GM19099 (cell line): ENCODE data around the gene FNBP1L.

Experiments used
- POLR2A ChIP-seq: IDR thresholded peaks from 3 replicates; pipeline ENCODE4 v1.6.1; 2011; ENCODE audit warnings: low read depth; ENCODE audit not compliant: insufficient read length; ENCODE audit errors: extremely low read depth

The FNBP1L gene

GRCh38 chr1:93571623-93572310, 123.8 kb downstream of the FNBP1L start:
- TF ChIP-seq POLR2A, result no peak

- TF ChIP-seq POLR2A, result no peak
Observed at GRCh38 chr1:93573940-93574469, 126.1 kb downstream of the FNBP1L start.

- TF ChIP-seq POLR2A, result no peak
Observed at GRCh38 chr1:93574511-93574910, 126.6 kb downstream of the FNBP1L start.

GRCh38 chr1:93574991-93575390, 127.1 kb downstream of the FNBP1L start:
- TF ChIP-seq POLR2A, result no peak

GRCh38 chr1:93575621-93576284, 127.8 kb downstream of the FNBP1L start:
- no peak for TF ChIP-seq POLR2A

GRCh38 chr1:93576346-93576745, 128.4 kb downstream of the FNBP1L start:
- TF ChIP-seq POLR2A, result no peak

GRCh38 chr1:93576746-93577145, 128.8 kb downstream of the FNBP1L start:
- TF ChIP-seq POLR2A, result no peak

GRCh38 chr1:93577536-93578432, 129.9 kb downstream of the FNBP1L start:
- TF ChIP-seq POLR2A, result no peak

GRCh38 chr1:93578433-93578830, 130.5 kb downstream of the FNBP1L start:
- no peak for TF ChIP-seq POLR2A

- no peak for TF ChIP-seq POLR2A
Observed at GRCh38 chr1:93578911-93579825, 131.2 kb downstream of the FNBP1L start.

- TF ChIP-seq POLR2A, result no peak
Observed at GRCh38 chr1:93579891-93580290, 132.0 kb downstream of the FNBP1L start.

GRCh38 chr1:93581917-93582850, 134.3 kb downstream of the FNBP1L start:
- no peak for TF ChIP-seq POLR2A
